ENCODE data around the gene ILDR2. TPM values are rescaled to one million over a fixed set of nuclear protein-coding genes. Genes with fewer than 3 reads are reported as not detected.

The ILDR2 gene
- total and polyA plus RNA-seq, 9 of the 15 experiments (the other 6 are each of a cell fraction or from before 2014, with no cell fraction given): 0.03 to 0.31 (median 0.18) TPM; not detected in 2

GRCh38 chr1:166865926-166866325 lies 109.4 kb downstream of the ILDR2 start:
- peaks cover 28% of the 10 kb centered on the region for H3K79me2 ChIP-seq (ENCODE audit: control insufficient read depth, insufficient read depth, low read length)
- H3K27ac ChIP-seq (ENCODE audit: extremely low read depth, low read depth, low read length): no peak overlapping the region
- H3K27me3 ChIP-seq (ENCODE audit: control insufficient read depth in 2 of 2, insufficient read depth in 2 of 2, low read length in 2 of 2): no peaks in the 10 kb centered on the region
- FAIRE-seq (no peak), ATAC-seq (no peak), DNase-seq (ENCODE audit: extremely low read depth in 1 of 4, low spot score in 3 of 4) (no peak)
- H3K9ac ChIP-seq (ENCODE audit: insufficient read depth in 1 of 2, low read depth in 2 of 2, low read length in 2 of 2): no peak overlapping the region
- peaks cover 78% of the 10 kb centered on the region for H3K36me3 ChIP-seq (ENCODE audit: control insufficient read depth, insufficient read depth, low read length)
- no peak for TF ChIP-seq XRCC4 (IDR thresholded peaks at IDR 0.05; ENCODE audit: extremely low read depth, insufficient read depth, insufficient read length)
- no peak for TF ChIP-seq KLF16 (IDR thresholded peaks at IDR 0.05)
- no peak for TF ChIP-seq SMARCB1 (IDR thresholded peaks at IDR 0.05; ENCODE audit: insufficient read length, low read depth)
- TF ChIP-seq EZH2 (IDR thresholded peaks at IDR 0.05; ENCODE audit: borderline replicate concordance, low read depth, low read length): no peak
- no peak for TF ChIP-seq ZNF431 (CRISPR knock-in tag; IDR thresholded peaks at IDR 0.05)
- TF ChIP-seq YY1 (IDR thresholded peaks at IDR 0.05; ENCODE audit: borderline replicate concordance in 1 of 3, control insufficient read depth in 1 of 3, extremely low read depth in 1 of 3, insufficient read depth in 3 of 3, insufficient read length in 1 of 3, insufficient replicate concordance in 2 of 3, low read depth in 1 of 3, low read length in 2 of 3): no peak
- 85% methylated on average over 5 of the region's 5 CpGs for WGBS (ENCODE audit: insufficient coverage, low coverage, missing lambda C conversion rate)
- no peaks in the 10 kb centered on the region for H3K9me3 ChIP-seq (replicated peaks; ENCODE audit: control insufficient read depth, insufficient read depth, low read depth, low read length)
- no peaks in the 10 kb centered on the region; a peak in 2 of 5 replicates for H3K4me1 ChIP-seq (replicated peaks in 1 of 2; ENCODE audit: control insufficient read depth in 2 of 2, insufficient read depth in 2 of 2, low read length in 2 of 2)
- no peak overlapping the region for H3K4me3 ChIP-seq
- BruUV-seq (replicated peaks): no TSS peak
- ChIA-PET POLR2A (interaction anchor here (1.2 to 2.4 kb wide), 2 partner anchors 8 to 12 kb away, joined by 3 to 9 read pairs; no protein-coding TSS in a partner anchor), CTCF (ENCODE audit: low intra/inter-chr PET ratio) (no interaction called here)
- H2AFZ ChIP-seq (ENCODE audit: low read depth, low read length): no peak overlapping the region
- H3K4me2 ChIP-seq (ENCODE audit: insufficient read depth, low read length): no peak overlapping the region
- in situ Hi-C loops (cut with MboI): no loop called here
- intact Hi-C loops (cut with micrococcal nuclease): no loop called here
- no peaks in the 10 kb centered on the region for H3K9me1 ChIP-seq (ENCODE audit: control insufficient read depth, insufficient read depth, low read length)
- H4K20me1 ChIP-seq (replicated peaks; ENCODE audit: control insufficient read depth, insufficient read depth, low read length): no peaks in the 10 kb centered on the region

All from K562 (cell line).